Measurements from ENCODE around the gene S100A5.
"Not testable (repeated sequence)": the region's sequence is repeated elsewhere in the genome, so short reads cannot be mapped to it uniquely, and the experiment has no call there.

Gene S100A5

DNA sequence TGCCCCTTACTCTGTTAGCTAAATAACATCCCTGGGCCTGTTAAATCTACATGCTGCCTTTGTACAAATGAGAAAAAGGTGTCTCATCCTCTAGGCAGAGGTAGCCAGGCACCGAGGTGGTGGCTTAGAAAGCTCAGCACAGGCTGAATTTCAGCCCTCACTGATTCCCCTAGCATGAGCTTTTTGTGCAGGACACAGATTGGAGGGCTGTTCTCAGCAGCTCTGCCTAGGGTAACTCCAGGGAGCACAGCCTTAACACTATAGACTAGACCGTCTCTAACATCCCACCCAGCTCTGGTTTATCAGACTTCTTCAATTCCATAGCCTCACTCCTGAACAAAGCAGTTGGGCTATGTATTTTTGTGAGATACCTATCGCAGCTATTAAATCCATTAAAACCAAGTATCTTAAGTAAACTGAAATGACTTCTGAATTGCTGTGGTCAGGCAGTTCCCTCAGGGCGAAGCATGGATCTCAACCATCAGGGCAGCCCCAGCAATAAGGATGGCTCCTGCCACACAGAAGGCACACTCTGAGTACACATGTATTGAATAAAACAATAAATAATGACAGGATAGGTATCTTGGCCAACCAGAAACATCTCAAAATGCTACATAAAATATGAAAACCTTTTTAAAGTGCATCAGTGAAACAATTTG, 19.8 kb downstream of the S100A5 start:
- TF ChIP-seq, protein P1, sequence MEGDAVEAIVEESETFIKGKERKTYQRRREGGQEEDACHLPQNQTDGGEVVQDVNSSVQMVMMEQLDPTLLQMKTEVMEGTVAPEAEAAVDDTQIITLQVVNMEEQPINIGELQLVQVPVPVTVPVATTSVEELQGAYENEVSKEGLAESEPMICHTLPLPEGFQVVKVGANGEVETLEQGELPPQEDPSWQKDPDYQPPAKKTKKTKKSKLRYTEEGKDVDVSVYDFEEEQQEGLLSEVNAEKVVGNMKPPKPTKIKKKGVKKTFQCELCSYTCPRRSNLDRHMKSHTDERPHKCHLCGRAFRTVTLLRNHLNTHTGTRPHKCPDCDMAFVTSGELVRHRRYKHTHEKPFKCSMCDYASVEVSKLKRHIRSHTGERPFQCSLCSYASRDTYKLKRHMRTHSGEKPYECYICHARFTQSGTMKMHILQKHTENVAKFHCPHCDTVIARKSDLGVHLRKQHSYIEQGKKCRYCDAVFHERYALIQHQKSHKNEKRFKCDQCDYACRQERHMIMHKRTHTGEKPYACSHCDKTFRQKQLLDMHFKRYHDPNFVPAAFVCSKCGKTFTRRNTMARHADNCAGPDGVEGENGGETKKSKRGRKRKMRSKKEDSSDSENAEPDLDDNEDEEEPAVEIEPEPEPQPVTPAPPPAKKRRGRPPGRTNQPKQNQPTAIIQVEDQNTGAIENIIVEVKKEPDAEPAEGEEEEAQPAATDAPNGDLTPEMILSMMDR (conservative IDR thresholded peaks at IDR 0.05; ENCODE audit: low read length) = no peak
- TF ChIP-seq EZH2phosphoT487 (IDR thresholded peaks at IDR 0.05; ENCODE audit: borderline replicate concordance) = no peak
- H3F3A ChIP-seq (ENCODE audit: low read depth) = no peaks in the 10 kb centered on the region
- H3K79me2 ChIP-seq (ENCODE audit: insufficient read depth, low read length) = no peaks in the 10 kb centered on the region
- no peak overlapping the region for H3K4me2 ChIP-seq (ENCODE audit: low read depth, low read length, poor library complexity, severe bottlenecking)
- H4K20me1 ChIP-seq (ENCODE audit: insufficient read depth, low read length, poor library complexity, severe bottlenecking) = no peaks in the 10 kb centered on the region
- no peak overlapping the region for H3K4me3 ChIP-seq (ENCODE audit: low read length, poor library complexity, severe bottlenecking)
- H3K36me3 ChIP-seq (ENCODE audit: insufficient read depth, low read length) = no peaks in the 10 kb centered on the region
- peaks cover 5% of the 10 kb centered on the region for H3K4me1 ChIP-seq (ENCODE audit: insufficient read depth, low read length, poor library complexity, severe bottlenecking)
- H3K9me3 ChIP-seq (ENCODE audit: insufficient read depth, low read depth, low read length) = no peaks in the 10 kb centered on the region
- H3K9me2 ChIP-seq (replicated peaks; ENCODE audit: low read depth, low read length) = no peaks in the 10 kb centered on the region
- no peak overlapping the region for H3K9ac ChIP-seq (ENCODE audit: low read depth, low read length, poor library complexity, severe bottlenecking)
- no peak overlapping the region for H2AFZ ChIP-seq (ENCODE audit: low read length)
- no peaks in the 10 kb centered on the region for H3K27me3 ChIP-seq (ENCODE audit: insufficient read depth, low read length, poor library complexity, severe bottlenecking)

DNA sequence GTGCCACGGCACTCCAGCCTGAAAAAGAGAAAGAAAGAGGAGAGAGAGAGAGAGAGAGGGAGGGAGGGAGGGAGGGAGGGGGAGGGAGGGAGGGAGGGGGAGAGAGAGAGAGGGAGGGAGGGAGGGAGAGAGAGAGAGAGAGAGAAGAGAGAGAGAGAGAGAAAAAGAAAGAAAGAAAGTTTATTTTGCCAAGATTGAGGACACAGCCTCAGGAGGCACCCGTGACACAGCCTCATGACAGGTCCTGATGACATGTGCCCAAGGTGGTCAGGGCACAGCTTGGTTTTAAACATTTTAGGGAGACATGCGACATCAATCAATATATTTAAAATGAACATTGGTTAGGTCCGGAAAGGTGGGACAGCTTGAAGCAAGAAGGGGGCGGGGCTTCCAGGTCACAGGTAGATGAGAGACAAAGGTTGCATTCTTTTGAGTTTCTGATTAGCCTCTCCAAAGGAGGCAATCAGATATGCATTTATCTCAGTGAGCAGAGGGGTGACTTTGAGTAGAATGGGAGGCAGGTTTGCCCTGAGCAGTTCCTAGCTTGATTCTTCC, 20.5 kb downstream of the S100A5 start:
- H3K79me2 ChIP-seq (ENCODE audit: insufficient read depth, low read length); H3F3A ChIP-seq (ENCODE audit: low read depth); H2AFZ ChIP-seq (ENCODE audit: low read length); H3K4me3 ChIP-seq (ENCODE audit: low read length, poor library complexity, severe bottlenecking); H3K27me3 ChIP-seq (ENCODE audit: insufficient read depth, low read length, poor library complexity, severe bottlenecking); H4K20me1 ChIP-seq (ENCODE audit: insufficient read depth, low read length, poor library complexity, severe bottlenecking); H3K9ac ChIP-seq (ENCODE audit: low read depth, low read length, poor library complexity, severe bottlenecking); H3K4me2 ChIP-seq (ENCODE audit: low read depth, low read length, poor library complexity, severe bottlenecking); H3K36me3 ChIP-seq (ENCODE audit: insufficient read depth, low read length); H3K9me2 ChIP-seq (replicated peaks; ENCODE audit: low read depth, low read length); H3K9me3 ChIP-seq (ENCODE audit: insufficient read depth, low read depth, low read length): not testable (repeated sequence)
- peaks cover 11% of the 10 kb centered on the region for H3K4me1 ChIP-seq (ENCODE audit: insufficient read depth, low read length, poor library complexity, severe bottlenecking)

DNA sequence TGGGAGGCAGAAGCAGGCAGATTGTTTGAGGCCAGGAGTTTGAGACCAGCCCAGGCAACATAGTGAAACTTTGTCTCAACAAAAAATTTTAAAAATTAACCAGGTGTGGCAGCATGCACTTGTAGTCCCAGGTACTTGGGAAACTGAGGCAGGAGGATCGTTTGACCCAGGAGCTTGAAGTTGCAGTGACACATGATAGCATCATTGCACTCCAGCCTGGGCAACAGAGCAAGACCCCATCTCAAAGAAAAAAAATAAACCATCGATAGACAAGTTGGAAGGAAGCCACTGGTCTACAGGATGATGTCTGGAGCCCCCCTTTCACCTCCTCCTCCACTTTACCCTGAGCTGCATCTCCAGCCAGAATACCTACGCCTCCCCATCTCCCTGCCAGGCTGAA, 21.5 kb downstream of the S100A5 start:
- Histone ChIP-seq H3F3A (ENCODE audit: low read depth) (no peaks in the 10 kb centered on the region), H3K27me3 (ENCODE audit: insufficient read depth, low read length, poor library complexity, severe bottlenecking) (no peaks in the 10 kb centered on the region), H3K4me3 (ENCODE audit: low read length, poor library complexity, severe bottlenecking) (no peak overlapping the region), H3K9me2 (replicated peaks; ENCODE audit: low read depth, low read length) (no peaks in the 10 kb centered on the region), H3K9ac (ENCODE audit: low read depth, low read length, poor library complexity, severe bottlenecking) (no peak overlapping the region), H3K9me3 (ENCODE audit: insufficient read depth, low read depth, low read length) (no peaks in the 10 kb centered on the region), H3K36me3 (ENCODE audit: insufficient read depth, low read length) (no peaks in the 10 kb centered on the region), H3K4me1 (ENCODE audit: insufficient read depth, low read length, poor library complexity, severe bottlenecking) (peaks cover 12% of the 10 kb centered on the region), H3K4me2 (ENCODE audit: low read depth, low read length, poor library complexity, severe bottlenecking) (no peak overlapping the region), H2AFZ (ENCODE audit: low read length) (no peak overlapping the region), H4K20me1 (ENCODE audit: insufficient read depth, low read length, poor library complexity, severe bottlenecking) (no peaks in the 10 kb centered on the region), H3K79me2 (ENCODE audit: insufficient read depth, low read length) (no peaks in the 10 kb centered on the region)
- TF ChIP-seq, protein P1 (conservative IDR thresholded peaks at IDR 0.05; ENCODE audit: low read length) = no peak
